ENCODE data around the gene ANKAR.
"Not testable (repeated sequence)": the region's sequence is repeated elsewhere in the genome, so short reads cannot be mapped to it uniquely, and the experiment has no call there.

The ANKAR gene

GRCh38 chr2:189658306-189659212, 15.9 kb upstream of the ANKAR start:
- no peak for DNase-seq

GRCh38 chr2:189659734-189660133, 14.7 kb upstream of the ANKAR start:
- no peak for DNase-seq

- DNase-seq: no peak
Observed at GRCh38 chr2:189660803-189661147, 13.7 kb upstream of the ANKAR start.

- DNase-seq: peak; percentile 99
Observed at GRCh38 chr2:189661148-189661956, 13.1 kb upstream of the ANKAR start, which contains the start of gene ASNSD1. Gene ASNSD1 (plus strand): TSS chr2:189661459. CDS start chr2:189666133, 4,674 bp downstream.

- no peak for DNase-seq
Observed at GRCh38 chr2:189661957-189662321, 12.5 kb upstream of the ANKAR start.

- no peak for DNase-seq
Observed at GRCh38 chr2:189662669-189663226, 11.7 kb upstream of the ANKAR start.

GRCh38 chr2:189663319-189663718, 11.2 kb upstream of the ANKAR start:
- DNase-seq: not testable (repeated sequence)

GRCh38 chr2:189669913-189670312, 4.6 kb upstream of the ANKAR start:
- no peak for DNase-seq

GRCh38 chr2:189673661-189674373, 653 bp upstream of the ANKAR start:
- DNase-seq: no peak

GRCh38 chr2:189676471-189676870, 2.0 kb downstream of the ANKAR start:
- DNase-seq: peak; percentile 49

- peak; percentile 15 for DNase-seq
Observed at GRCh38 chr2:189679226-189679625, 4.8 kb downstream of the ANKAR start.

GRCh38 chr2:189681203-189681602, 6.7 kb downstream of the ANKAR start:
- no peak for DNase-seq

- DNase-seq: peak; percentile 9
Observed at GRCh38 chr2:189681903-189682302, 7.4 kb downstream of the ANKAR start.

- no peak for DNase-seq
Observed at GRCh38 chr2:189683348-189683747, 8.9 kb downstream of the ANKAR start.

- no peak for DNase-seq
Observed at GRCh38 chr2:189684811-189685210, 10.3 kb downstream of the ANKAR start.

- DNase-seq: peak; percentile 66
Observed at GRCh38 chr2:189685540-189686229, 11.2 kb downstream of the ANKAR start.

- not testable (repeated sequence) for DNase-seq
Observed at GRCh38 chr2:189687796-189688195, 13.3 kb downstream of the ANKAR start.

- DNase-seq: no peak
Observed at GRCh38 chr2:189696223-189696622, 21.8 kb downstream of the ANKAR start.

- peak; percentile 52 for DNase-seq
Observed at GRCh38 chr2:189698020-189698887, 23.8 kb downstream of the ANKAR start.

GRCh38 chr2:189700681-189701080, 26.2 kb downstream of the ANKAR start:
- DNase-seq: no peak

GRCh38 chr2:189702071-189702470, 27.6 kb downstream of the ANKAR start:
- DNase-seq: no peak
